Keratinocyte (primary cell): Measurements from ENCODE around the gene FAM221B. TPM values are rescaled to one million over a fixed set of nuclear protein-coding genes. Genes with fewer than 3 reads are reported as not detected.

ENCODE experiments used
- DNase-seq: peaks from one replicate; pipeline ENCODE4 v3.0.0-alpha.2; 2011; ENCODE audit warnings: low read depth, missing footprints, low spot score
- FAIRE-seq: peaks from 2 replicates; lab custom pipeline; 2011; peaks lifted over from hg19 to GRCh38; lab: Jason Lieb, UNC
- H2AFZ ChIP-seq: 2 replicates; pipeline ENCODE4 v1.6.0; 2012; ENCODE audit warnings: low read length, control low read depth, inconsistent platforms; ENCODE audit not compliant: control insufficient read depth
- H3K27ac ChIP-seq: 2 replicates; pipeline ENCODE4 v1.5.1; 2011; ENCODE audit warnings: low read length; ENCODE audit not compliant: control insufficient read depth, insufficient read depth
- H3K27me3 ChIP-seq: 3 replicates; pipeline ENCODE4 v1.6.0; 2011; ENCODE audit warnings: low read length; ENCODE audit not compliant: control insufficient read depth, insufficient read depth; ENCODE audit errors: extremely low read depth
- H3K36me3 ChIP-seq, 2 experiments: 2 replicates in 1 of 2; 3 replicates in 1 of 2; pipeline ENCODE4 v1.5.1; 2011; ENCODE audit warnings: low read length in 2 of 2, mild to moderate bottlenecking in 1 of 2; ENCODE audit not compliant: control insufficient read depth in 2 of 2, insufficient read depth in 2 of 2; ENCODE audit errors: extremely low read depth in 1 of 2
- H3K4me1 ChIP-seq: 3 replicates; pipeline ENCODE4 v1.5.1; 2011; ENCODE audit warnings: low read length; ENCODE audit not compliant: control insufficient read depth, insufficient read depth; ENCODE audit errors: extremely low read depth
- H3K4me2 ChIP-seq: 3 replicates; pipeline ENCODE4 v1.6.0; 2011; ENCODE audit warnings: low read depth, low read length; ENCODE audit not compliant: control insufficient read depth, insufficient read depth; ENCODE audit errors: extremely low read depth
- H3K4me3 ChIP-seq, 3 experiments: fragments of 200-600 bp in 1 of 3; sonication (generic) in 1 of 3; 2 replicates in 2 of 3; 3 replicates in 1 of 3; pipeline ENCODE4 v1.5.1; 2011 to 2016; ENCODE audit warnings: low read length in 3 of 3, mild to moderate bottlenecking in 3 of 3, control low read depth in 2 of 3, inconsistent platforms in 1 of 3, low read depth in 1 of 3, mixed read lengths in 1 of 3, mixed run types in 1 of 3, moderate library complexity in 1 of 3; ENCODE audit not compliant: control insufficient read depth in 2 of 3, insufficient read depth in 2 of 3; ENCODE audit errors: extremely low read depth in 1 of 3
- H3K79me2 ChIP-seq: 2 replicates; pipeline ENCODE4 v1.6.0; 2012; ENCODE audit warnings: low read length; ENCODE audit not compliant: control insufficient read depth, insufficient read depth
- H3K9ac ChIP-seq: 3 replicates; pipeline ENCODE4 v1.6.0; 2011; ENCODE audit warnings: low read length; ENCODE audit not compliant: control insufficient read depth, insufficient read depth; ENCODE audit errors: extremely low read depth
- H3K9me1 ChIP-seq: 3 replicates; pipeline ENCODE4 v1.6.0; 2011; ENCODE audit warnings: low read length; ENCODE audit not compliant: control insufficient read depth, insufficient read depth; ENCODE audit errors: extremely low read depth
- H3K9me3 ChIP-seq: 2 replicates; pipeline ENCODE4 v1.5.1; 2012; ENCODE audit warnings: low read depth, low read length; ENCODE audit not compliant: control insufficient read depth
- H4K20me1 ChIP-seq: 3 replicates; pipeline ENCODE4 v1.6.0; 2011; ENCODE audit warnings: low read length; ENCODE audit not compliant: control insufficient read depth, insufficient read depth; ENCODE audit errors: extremely low read depth
- CTCF ChIP-seq, 3 experiments: IDR thresholded peaks in 1 of 3; conservative IDR thresholded peaks in 1 of 3; optimal IDR thresholded peaks in 1 of 3; 2 replicates in 2 of 3; 3 replicates in 1 of 3; pipeline versions ENCODE3 to v1.5.1; 2011; ENCODE audit warnings: low read length in 3 of 3, mild to moderate bottlenecking in 3 of 3, moderate library complexity in 2 of 3, control low read depth in 1 of 3, inconsistent platforms in 1 of 3; ENCODE audit not compliant: insufficient read depth in 2 of 3; ENCODE audit errors: extremely low read depth in 1 of 3
- EZH2 ChIP-seq: IDR thresholded peaks from one replicate; pipeline ENCODE4 v1.6.1; 2012; ENCODE audit warnings: inconsistent platforms, mild to moderate bottlenecking, low read length, moderate library complexity
- dilution Hi-C: fragments of 300-500 bp; cut with MboI; formaldehyde crosslinking; loops from one replicate; pipeline ENCODE4 v1.7.0; 2020; ENCODE audit warnings: low sequenced_read_pairs; ENCODE audit not compliant: extremely low pct_ligation_motif_present
- polyA plus RNA-seq, 5 experiments: library from polyadenylated mRNA; depleted of rRNA in 3 of 5; stranded (reverse) in 3 of 5; stranded (forward) in 1 of 5; unstranded in 1 of 5; fragments of >200 nt; gene quantifications; 1 replicate in 1 of 5; 2 replicates in 3 of 5; 3 replicates in 1 of 5; pipeline versions ENCODE4 v1.2.1 to v1.2.3, GENCODE V29; 2011 to 2012; ENCODE audit warnings: missing spikeins in 2 of 5, low read depth in 1 of 5, low replicate concordance in 1 of 5

Gene FAM221B
- polyA plus RNA-seq, 1 donor (not counting 4 experiments of a cell fraction or from before 2014, with no cell fraction given), result not detected

- Histone ChIP-seq H3K4me3 (no peak overlapping the region), H3K27ac (no peak overlapping the region), H3K27me3 (no peaks in the 10 kb centered on the region), H3K9me3 (no peaks in the 10 kb centered on the region), H3K79me2 (no peaks in the 10 kb centered on the region), H3K9ac (no peak overlapping the region), H4K20me1 (no peaks in the 10 kb centered on the region), H2AFZ (no peak overlapping the region), H3K9me1 (no peaks in the 10 kb centered on the region), H3K36me3 (no peaks in the 10 kb centered on the region), H3K4me1 (peaks cover 6% of the 10 kb centered on the region), H3K4me2 (no peak overlapping the region)
- dilution Hi-C loops, result no loop called here
- no peak for DNase-seq
- TF ChIP-seq CTCF (optimal IDR thresholded peaks at IDR 0.05 in 1 of 3, IDR thresholded peaks at IDR 0.05 in 1 of 3, conservative IDR thresholded peaks at IDR 0.05 in 1 of 3; ENCODE audit: extremely low read depth in 1 of 3, insufficient read depth in 2 of 3, low read length in 3 of 3) (no peak), EZH2 (no peak)
- peak; percentile 83 for FAIRE-seq
These were observed 43.0 kb upstream of the FAM221B start for GRCh38 chr9:35871545-35871944.

DNA sequence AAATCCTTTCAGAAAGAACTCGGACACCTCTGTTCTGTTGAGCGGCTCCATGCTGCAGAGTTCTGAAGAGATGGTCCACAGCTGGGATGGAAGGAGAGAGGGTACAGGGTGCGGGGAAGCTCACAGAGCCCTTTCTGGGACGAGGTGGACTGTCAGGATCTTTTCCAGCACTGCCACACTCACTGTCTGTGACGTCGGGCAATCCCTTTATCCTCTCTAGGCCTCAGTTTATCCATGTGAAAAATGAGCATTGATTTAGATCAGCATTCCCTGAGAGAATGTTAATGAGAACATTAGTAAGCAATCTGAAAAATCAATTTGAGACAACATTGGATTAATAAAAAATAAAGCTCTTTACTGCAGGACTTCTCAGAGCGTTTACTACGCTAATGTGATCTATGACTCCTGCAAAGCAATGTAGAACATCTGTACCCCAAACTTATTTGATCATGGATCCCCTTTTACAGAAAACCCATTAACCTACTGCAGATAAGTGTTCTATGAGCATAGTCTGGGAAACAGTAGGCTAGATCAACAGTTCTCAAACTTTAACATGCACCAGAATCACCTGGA lies 41.9 kb upstream of the FAM221B start, which contains the start of gene OR13J1:
Gene OR13J1 (minus strand): TSS at position 51 of the 573 bp plus-strand sequence. CDS start 0 bp downstream, at position 51.
- no peak for TF ChIP-seq CTCF (optimal IDR thresholded peaks at IDR 0.05 in 1 of 3, IDR thresholded peaks at IDR 0.05 in 1 of 3, conservative IDR thresholded peaks at IDR 0.05 in 1 of 3; ENCODE audit: extremely low read depth in 1 of 3, insufficient read depth in 2 of 3, low read length in 3 of 3)
- TF ChIP-seq EZH2, result no peak
- Histone ChIP-seq H3K27ac (no peak within 1 kb of the TSS), H3K79me2 (no peaks in the 10 kb centered on the region), H3K4me3 (no peak within 1 kb of the TSS), H3K4me2 (no peak within 1 kb of the TSS), H2AFZ (no peak within 1 kb of the TSS), H3K4me1 (peaks cover 6% of the 10 kb centered on the region), H3K9ac (no peak within 1 kb of the TSS), H3K9me3 (no peaks in the 10 kb centered on the region), H3K27me3 (no peaks in the 10 kb centered on the region), H3K9me1 (no peaks in the 10 kb centered on the region), H3K36me3 (no peaks in the 10 kb centered on the region), H4K20me1 (no peaks in the 10 kb centered on the region)
- DNase-seq (no peak), FAIRE-seq (no peak)
- dilution Hi-C loops, result no loop called here
